ENCODE results near the gene APLF.
"Not testable (repeated sequence)": the region's sequence is repeated elsewhere in the genome, so short reads cannot be mapped to it uniquely, and the experiment has no call there.

Gene APLF

GRCh38 chr2:68475576-68475975 lies 8.2 kb downstream of the APLF start:
- DNase-seq (ENCODE audit: low read depth) = no peak

- DNase-seq (ENCODE audit: low read depth) = no peak
Measured at GRCh38 chr2:68476454-68476853, 9.1 kb downstream of the APLF start.

GRCh38 chr2:68478688-68479087 lies 11.3 kb downstream of the APLF start:
- DNase-seq (ENCODE audit: low read depth) = no peak

DNA sequence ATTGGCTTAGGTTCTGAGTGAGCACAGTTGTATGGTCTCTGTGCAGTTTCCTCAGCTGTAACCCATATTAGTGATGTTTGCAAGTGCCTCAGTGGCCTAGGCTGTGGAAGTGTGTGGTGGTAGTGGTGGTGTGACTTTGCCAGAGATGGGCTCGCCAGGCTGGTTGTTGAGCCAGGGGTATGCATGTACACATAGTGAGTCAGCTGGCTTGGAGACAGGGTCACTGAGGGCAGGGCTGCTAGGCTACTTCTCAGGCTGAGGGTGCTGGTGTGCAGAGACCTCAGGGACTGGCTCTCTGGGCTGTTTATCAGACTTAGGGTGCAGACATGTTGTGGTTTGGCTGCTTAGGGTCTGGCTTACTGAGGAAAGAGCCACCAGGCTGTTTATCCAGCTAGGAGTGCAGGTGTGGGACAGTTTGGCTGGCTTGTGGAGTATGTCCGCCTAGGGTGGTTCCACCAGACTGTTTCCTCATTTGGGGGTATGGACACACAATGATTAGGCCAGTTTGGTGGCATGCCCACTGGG lies 15.0 kb downstream of the APLF start:
- DNase-seq (ENCODE audit: low read depth) = no peak

DNA sequence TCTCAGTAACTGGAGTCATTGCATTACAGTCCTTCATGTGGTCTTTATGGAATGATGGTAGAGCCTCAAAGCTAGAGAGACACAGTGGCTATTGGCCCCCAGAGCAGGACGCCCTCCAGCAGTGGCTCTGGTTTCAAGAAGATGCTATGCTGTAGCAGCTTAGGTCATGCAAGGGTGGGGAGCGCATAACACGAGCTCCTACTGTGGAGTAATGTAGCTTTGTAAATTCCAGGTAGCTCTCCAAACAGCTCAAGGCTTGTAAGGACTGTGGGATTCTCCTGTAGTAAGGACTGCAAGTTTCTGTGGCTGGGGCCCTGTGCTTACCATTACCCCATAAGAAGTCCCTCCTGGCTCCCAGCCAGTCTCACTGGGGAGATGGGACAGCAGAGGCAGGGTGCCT lies 15.6 kb downstream of the APLF start:
- no peak for DNase-seq (ENCODE audit: low read depth)

DNA sequence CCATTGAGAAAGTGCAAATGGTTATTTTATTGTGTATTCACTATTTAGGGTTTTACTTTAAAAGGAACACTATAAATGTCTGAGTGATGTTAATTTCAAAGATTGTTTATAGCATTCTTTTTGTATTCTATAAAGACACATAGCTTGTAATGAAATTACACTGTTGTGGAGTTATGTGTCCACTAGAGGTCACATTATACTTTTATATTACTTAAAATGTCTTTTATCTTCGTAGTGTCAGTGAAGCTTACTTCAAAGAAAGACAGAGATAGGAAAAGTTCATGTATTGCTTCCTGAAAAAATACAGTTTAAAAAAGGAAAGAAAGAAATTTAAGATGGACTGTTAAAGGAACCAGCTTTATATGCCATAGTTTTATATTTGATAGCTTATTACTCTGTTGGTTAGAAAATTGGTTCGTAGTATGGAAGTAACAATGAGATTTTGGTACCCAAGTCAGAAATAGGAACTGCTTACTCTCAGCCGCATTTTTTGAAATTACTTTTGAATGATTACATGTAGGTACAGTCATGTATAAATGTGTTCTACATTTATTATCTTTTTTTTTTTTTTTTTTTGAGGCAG lies 20.5 kb downstream of the APLF start:
- DNase-seq (ENCODE audit: low read depth) = no peak

DNA sequence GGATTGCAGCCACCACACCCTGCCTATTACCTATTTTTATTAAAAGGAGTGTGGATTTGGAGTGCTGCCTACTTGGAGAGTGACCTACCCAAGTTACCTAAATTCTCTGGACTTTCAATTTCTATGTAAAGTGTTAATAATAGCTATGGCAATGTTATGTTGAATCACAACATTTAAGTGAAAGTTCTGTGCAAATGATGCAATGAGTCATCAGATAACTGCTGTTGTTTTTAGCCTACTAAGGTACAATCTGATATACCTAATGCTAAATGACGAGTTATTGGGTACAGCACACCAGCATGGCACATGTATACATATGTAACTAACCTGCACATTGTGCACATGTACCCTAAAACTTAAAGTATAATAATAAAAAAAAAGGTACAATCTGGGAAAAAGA lies 21.2 kb downstream of the APLF start:
- DNase-seq (ENCODE audit: low read depth) = not testable (repeated sequence)

DNA sequence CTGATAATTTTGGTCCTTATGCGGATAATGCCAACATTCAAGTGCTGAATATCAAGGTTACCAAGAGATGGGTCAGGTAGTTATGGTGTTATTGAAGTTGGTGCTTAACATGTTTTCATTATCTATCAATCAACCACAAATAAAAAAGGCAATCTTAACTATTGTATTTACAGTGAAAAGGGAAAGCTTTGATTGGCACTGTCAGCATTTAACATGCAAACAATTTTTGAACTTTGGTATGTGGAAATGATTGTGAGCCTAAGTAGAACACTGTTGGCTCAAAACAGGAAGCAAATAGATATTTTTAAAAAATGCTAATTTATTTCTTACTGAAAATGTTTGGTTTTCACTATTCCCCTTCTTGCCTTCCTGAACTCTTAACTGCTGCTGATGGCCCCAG lies 21.9 kb downstream of the APLF start:
- DNase-seq (ENCODE audit: low read depth) = no peak

- DNase-seq (ENCODE audit: low read depth) = no peak
Measured at GRCh38 chr2:68491582-68491981, 24.2 kb downstream of the APLF start.

GRCh38 chr2:68499133-68499532 lies 31.7 kb downstream of the APLF start:
- DNase-seq (ENCODE audit: low read depth) = no peak

DNA sequence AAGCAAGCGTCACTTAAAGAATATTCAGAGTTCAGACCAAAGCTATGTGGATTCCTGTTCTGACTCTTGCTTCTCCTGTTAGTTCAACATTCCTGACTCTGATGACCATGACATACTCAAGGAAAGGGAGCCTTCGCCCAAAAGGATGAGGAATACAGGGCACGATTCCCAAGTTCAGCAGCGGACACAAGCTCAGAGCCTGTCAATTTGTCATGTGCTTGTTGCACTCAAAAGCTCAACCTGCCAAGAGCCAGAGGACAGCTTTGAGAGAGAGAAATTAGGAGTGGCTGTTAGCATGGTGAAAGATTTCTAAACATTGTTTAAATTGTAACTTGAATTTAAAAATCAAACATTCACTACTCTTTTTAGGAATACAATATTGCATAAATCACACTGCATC lies 33.3 kb downstream of the APLF start:
- no peak for DNase-seq (ENCODE audit: low read depth)

DNA sequence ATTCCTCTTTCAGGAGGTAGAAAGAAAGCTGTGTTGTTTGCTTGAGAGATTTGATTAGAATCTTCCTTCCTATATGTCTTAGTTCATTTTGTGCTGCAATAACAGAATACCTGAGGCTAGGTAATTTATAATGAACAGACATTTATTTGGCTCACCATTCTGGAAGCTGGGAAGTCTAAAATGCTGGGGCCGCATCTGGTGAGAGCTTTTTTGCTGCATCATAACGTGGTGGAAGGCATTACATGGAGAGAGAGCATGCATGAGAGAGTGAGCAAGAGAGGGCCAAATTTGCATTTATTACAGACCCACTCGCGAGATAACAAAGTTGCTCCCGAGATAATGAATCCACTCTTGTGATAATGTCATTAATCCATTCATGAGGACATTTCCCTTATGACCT lies 34.4 kb downstream of the APLF start:
- no peak for DNase-seq (ENCODE audit: low read depth)

DNA sequence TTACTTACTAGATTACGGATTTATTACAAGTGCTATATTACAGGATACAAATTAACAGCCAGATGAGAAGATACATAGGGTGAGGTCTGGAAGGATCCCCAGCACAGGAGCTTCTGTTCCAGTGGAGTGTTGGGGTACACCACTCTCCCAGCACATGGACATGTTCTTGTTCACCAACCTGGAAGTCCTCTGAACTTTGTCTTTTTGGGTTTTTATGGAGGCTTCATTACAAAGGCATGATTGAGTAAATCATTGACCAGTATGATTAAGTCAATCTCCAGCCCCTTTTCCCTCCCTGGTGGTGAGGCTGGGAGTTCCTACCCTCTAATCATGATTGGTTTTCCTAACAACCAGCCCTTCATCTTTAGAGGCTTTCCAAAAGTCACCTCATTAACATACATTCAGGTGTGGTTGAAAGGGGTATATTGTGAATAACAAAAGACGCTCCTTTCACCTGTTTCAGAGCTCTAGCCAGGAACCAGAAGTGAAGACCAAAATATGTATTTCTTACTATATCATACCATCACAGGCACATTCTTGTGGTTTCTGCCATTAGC lies 38.3 kb downstream of the APLF start:
- no peak for DNase-seq (ENCODE audit: low read depth)

DNA sequence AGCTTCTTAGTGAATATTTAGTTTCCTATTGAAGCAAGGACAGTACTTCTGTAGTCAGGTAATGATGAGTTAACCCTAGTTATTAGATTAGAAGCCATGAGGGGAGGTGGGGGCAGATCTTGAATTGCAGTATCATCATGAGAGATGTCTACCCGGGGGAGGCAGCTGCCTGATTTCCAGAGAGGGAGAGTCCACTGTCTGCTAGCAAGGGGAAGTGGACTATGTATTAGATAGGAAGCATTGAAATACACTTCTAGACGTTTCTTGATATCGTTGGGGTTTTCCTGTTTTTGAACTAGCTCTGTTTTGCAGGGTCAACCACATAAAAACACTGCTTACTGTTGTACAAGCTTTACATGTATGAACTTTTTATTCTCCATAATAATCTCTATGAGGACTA lies 38.8 kb downstream of the APLF start:
- DNase-seq (ENCODE audit: low read depth) = no peak

- DNase-seq (ENCODE audit: low read depth) = no peak
Measured at GRCh38 chr2:68512326-68512725, 44.9 kb downstream of the APLF start.

DNA sequence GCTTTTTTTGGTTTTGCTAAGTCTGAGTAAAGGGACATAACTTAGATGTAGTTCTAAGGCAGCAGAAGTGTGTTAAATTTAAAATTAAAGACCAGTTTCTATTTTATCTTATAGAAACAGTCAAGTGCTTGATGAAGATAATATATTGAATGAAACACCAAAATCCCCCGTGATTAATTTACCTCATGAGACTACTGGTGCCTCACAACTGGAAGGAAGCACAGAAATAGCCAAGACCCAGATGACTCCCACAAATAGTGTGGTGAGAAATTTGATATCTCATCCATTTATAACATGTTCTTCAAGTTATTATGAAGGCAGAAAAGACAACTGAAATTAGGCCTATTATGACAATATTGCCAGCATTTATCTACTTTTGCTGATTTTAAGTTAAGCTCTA lies 45.6 kb downstream of the APLF start:
- DNase-seq (ENCODE audit: low read depth) = no peak

DNA sequence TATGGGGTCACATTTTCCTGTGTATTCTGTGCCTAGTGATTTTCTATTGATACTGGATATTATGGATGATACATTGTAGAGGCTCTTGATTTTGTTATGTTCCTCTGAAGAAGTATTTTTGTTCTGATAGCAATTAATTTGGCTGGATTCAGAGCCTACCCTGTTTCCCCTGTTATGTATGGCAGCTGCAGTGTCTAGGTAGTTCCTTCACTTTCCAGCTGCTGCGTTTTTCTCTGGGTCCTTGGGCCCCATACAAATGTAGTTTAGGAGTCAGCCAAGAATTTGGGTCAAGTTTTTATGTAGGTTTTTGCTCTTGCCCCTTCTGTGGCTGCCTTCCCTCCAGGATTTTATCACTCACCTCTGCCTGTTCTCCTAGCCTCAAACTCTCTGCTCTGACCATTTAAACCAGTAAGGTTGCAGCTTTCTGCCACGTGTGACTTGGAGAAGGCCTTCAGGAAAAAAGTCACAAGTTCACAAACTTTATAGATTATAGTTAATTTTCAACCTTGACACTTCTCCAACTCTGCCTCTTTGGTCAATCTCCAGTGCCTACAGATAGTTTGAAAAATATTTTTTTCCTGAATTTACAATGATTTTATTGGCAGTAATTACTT lies 47.0 kb downstream of the APLF start:
- DNase-seq (ENCODE audit: low read depth) = no peak

DNA sequence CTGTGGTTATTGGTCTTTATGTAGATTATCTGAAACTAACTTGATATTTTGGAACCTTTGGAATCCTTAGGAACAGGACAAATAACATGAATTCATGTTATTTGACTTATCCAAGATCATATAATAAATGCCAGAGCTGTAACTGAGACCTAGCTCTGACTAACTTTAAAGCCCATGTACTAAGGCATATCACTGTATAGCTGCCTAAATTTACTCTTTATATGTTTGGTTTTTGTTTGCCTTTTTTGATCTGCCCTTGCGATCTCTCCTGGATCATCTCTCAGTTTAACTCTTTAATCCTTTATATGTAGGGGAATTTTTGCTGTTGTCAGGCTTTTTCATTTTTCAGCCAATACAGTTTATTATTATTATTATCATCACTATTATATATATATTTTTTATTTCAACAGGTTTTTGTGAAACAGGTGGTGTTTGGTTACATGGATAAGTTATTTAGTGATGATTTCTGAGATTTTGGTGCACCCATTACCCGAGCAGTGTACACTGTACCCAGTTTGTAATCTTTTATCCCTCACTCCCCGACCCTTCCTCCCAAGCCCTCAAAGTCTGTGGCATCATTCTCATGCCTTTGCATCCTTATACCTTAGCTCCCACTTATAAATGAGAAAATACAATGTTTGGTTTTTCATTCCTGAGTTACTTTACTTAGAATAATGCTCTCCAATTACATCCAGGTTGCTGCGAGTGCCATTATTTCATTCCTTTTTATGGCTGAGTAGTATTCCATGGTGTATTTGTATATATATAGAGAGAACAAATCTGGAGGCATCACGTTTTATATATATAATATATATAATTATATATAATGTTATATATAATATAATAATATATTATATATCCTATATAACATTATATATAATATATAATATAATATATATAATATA lies 48.9 kb downstream of the APLF start:
- DNase-seq (ENCODE audit: low read depth) = no peak

- no peak for DNase-seq (ENCODE audit: low read depth)
Measured at GRCh38 chr2:68519236-68519635, 51.9 kb downstream of the APLF start.

DNA sequence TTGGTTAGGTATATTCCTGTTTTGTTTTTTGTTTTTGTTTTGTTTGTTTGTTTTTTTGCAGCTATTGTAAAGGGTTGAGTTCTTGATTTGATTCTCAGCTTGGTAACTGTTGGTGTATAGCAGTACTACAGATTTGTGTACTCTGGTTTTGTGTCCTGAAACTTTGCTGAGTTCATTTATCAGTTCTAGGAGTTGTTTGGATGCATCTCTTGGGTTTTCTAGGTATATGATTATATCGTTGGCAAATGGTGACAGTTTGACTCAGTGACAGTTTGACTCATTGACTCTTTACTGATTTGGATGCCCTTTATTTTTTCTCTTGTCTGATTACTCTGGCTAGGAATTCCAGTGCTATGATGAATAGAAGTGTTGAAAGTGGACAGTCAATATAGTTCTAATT lies 53.7 kb downstream of the APLF start:
- no peak for DNase-seq (ENCODE audit: low read depth)

GRCh38 chr2:68526943-68527342 lies 59.6 kb downstream of the APLF start:
- DNase-seq (ENCODE audit: low read depth) = not testable (repeated sequence)

- DNase-seq (ENCODE audit: low read depth) = not testable (repeated sequence)
Measured at GRCh38 chr2:68527343-68528081, 60.1 kb downstream of the APLF start.
